Mesenchymal stem cell (in vitro differentiated cells and primary cell): Measurements from ENCODE around the gene PDHA2.
"Not testable (repeated sequence)": the region's sequence is repeated elsewhere in the genome, so short reads cannot be mapped to it uniquely, and the experiment has no call there.

Source experiments
- DNase-seq: peaks from one replicate; pipeline ENCODE4 v3.0.0-alpha.2; 2013
- H2AFZ ChIP-seq: one replicate; pipeline ENCODE4 v1.6.1; 2013; ENCODE audit warnings: low read depth, mild to moderate bottlenecking, control low read depth, inconsistent platforms, low read length, moderate library complexity
- H2AK5ac ChIP-seq: 2 replicates; pipeline ENCODE4 v1.6.1; 2013; ENCODE audit warnings: low read length, moderate library complexity, mild to moderate bottlenecking, inconsistent platforms; ENCODE audit not compliant: severe bottlenecking
- H2BK120ac ChIP-seq: one replicate; pipeline ENCODE4 v1.6.1; 2013; ENCODE audit warnings: low read depth, mild to moderate bottlenecking, inconsistent platforms, low read length, moderate library complexity
- H2BK12ac ChIP-seq, 2 experiments: one replicate each; pipeline ENCODE4 v1.6.1; 2013; ENCODE audit warnings: inconsistent platforms in 2 of 2, low read length in 2 of 2, mild to moderate bottlenecking in 2 of 2, moderate library complexity in 2 of 2, control low read depth in 1 of 2
- H2BK15ac ChIP-seq: one replicate; pipeline ENCODE4 v1.6.1; 2013; ENCODE audit warnings: mild to moderate bottlenecking, low read depth, inconsistent platforms; ENCODE audit not compliant: poor library complexity, severe bottlenecking
- H2BK5ac ChIP-seq: 2 replicates; pipeline ENCODE4 v1.6.1; 2013; ENCODE audit warnings: low read depth, mild to moderate bottlenecking, low read length, control low read depth, inconsistent platforms; ENCODE audit not compliant: poor library complexity, severe bottlenecking
- H3K14ac ChIP-seq, 2 experiments: one replicate each; pipeline ENCODE4 v1.6.1; 2013; ENCODE audit warnings: inconsistent platforms in 2 of 2, low read length in 2 of 2, control low read depth in 1 of 2, mild to moderate bottlenecking in 1 of 2, moderate library complexity in 1 of 2
- H3K18ac ChIP-seq, 2 experiments: one replicate each; pipeline ENCODE4 v1.6.1; 2013; ENCODE audit warnings: inconsistent platforms in 2 of 2, low read length in 2 of 2, control low read depth in 1 of 2, low read depth in 1 of 2, mild to moderate bottlenecking in 1 of 2
- H3K23ac ChIP-seq, 2 experiments: one replicate each; pipeline ENCODE4 v1.6.1; 2013; ENCODE audit warnings: inconsistent platforms in 2 of 2, low read length in 2 of 2, mild to moderate bottlenecking in 2 of 2, moderate library complexity in 2 of 2, control low read depth in 1 of 2
- H3K27ac ChIP-seq: 2 replicates; pipeline ENCODE4 v1.5.1; 2013; ENCODE audit warnings: mild to moderate bottlenecking, moderate library complexity, low read length, control low read depth, inconsistent platforms; ENCODE audit not compliant: poor library complexity, severe bottlenecking
- H3K27me3 ChIP-seq, 2 experiments: 2 replicates each; pipeline versions ENCODE4 v1.6.1 to v1.7.0; 2013; ENCODE audit warnings: low read length in 2 of 2, mild to moderate bottlenecking in 2 of 2, moderate library complexity in 2 of 2, control low read depth in 1 of 2, inconsistent platforms in 1 of 2; ENCODE audit not compliant: control insufficient read depth in 1 of 2, insufficient read depth in 1 of 2
- H3K36me3 ChIP-seq, 2 experiments: 2 replicates each; pipeline versions ENCODE4 v1.6.1 to v1.7.0; 2013; ENCODE audit warnings: low read length in 2 of 2, control low read depth in 1 of 2, inconsistent platforms in 1 of 2, low read depth in 1 of 2, mild to moderate bottlenecking in 1 of 2; ENCODE audit not compliant: insufficient read depth in 2 of 2, control insufficient read depth in 1 of 2
- H3K4ac ChIP-seq, 2 experiments: one replicate each; pipeline ENCODE4 v1.6.1; 2013; ENCODE audit warnings: inconsistent platforms in 2 of 2, low read length in 2 of 2, mild to moderate bottlenecking in 2 of 2, moderate library complexity in 2 of 2, control low read depth in 1 of 2, low read depth in 1 of 2
- H3K4me1 ChIP-seq: 2 replicates; pipeline ENCODE4 v1.6.1; 2013; ENCODE audit warnings: low read depth, low read length, control low read depth; ENCODE audit not compliant: control insufficient read depth, insufficient read depth
- H3K4me2 ChIP-seq: 2 replicates; pipeline ENCODE4 v1.6.1; 2013; ENCODE audit warnings: low read length, mild to moderate bottlenecking, inconsistent platforms; ENCODE audit not compliant: poor library complexity, severe bottlenecking
- H3K4me3 ChIP-seq, 2 experiments: 2 replicates each; pipeline versions ENCODE4 v1.5.1 to v1.7.0; 2013; ENCODE audit warnings: low read length in 2 of 2, mild to moderate bottlenecking in 2 of 2, control low read depth in 1 of 2, low read depth in 1 of 2; ENCODE audit not compliant: insufficient read depth in 1 of 2
- H3K79me1 ChIP-seq: replicated peaks from 2 replicates; pipeline ENCODE4 v1.6.1; 2013; ENCODE audit warnings: mild to moderate bottlenecking, control low read depth, low read length, inconsistent platforms; ENCODE audit not compliant: poor library complexity, severe bottlenecking
- H3K9ac ChIP-seq: 2 replicates; pipeline ENCODE4 v1.7.0; 2013; ENCODE audit warnings: mild to moderate bottlenecking, low read length, moderate library complexity
- H3K9me3 ChIP-seq: 2 replicates; pipeline ENCODE4 v1.7.0; 2013; ENCODE audit warnings: mild to moderate bottlenecking, low read length; ENCODE audit not compliant: control insufficient read depth
- H4K8ac ChIP-seq: one replicate; pipeline ENCODE4 v1.6.1; 2013; ENCODE audit warnings: inconsistent platforms, mild to moderate bottlenecking, low read length, moderate library complexity
- H4K91ac ChIP-seq: one replicate; pipeline ENCODE4 v1.6.1; 2013; ENCODE audit warnings: mild to moderate bottlenecking, low read length, inconsistent platforms
- WGBS: methylation state at CpG from one replicate; pipeline ENCODE4 v1.1.7; 2013; ENCODE audit warnings: mixed read lengths; 5-methylcytosine and 5-hydroxymethylcytosine counted together

The PDHA2 gene

GRCh38 chr4:95857761-95858160, 17.9 kb downstream of the PDHA2 start:
- Histone ChIP-seq H2BK5ac (no peak overlapping the region), H2AK5ac (no peak overlapping the region), H3K14ac (no peak overlapping the region), H3K4me3 (no peak overlapping the region), H4K91ac (no peak overlapping the region), H2BK12ac (no peak overlapping the region), H3K23ac (no peak overlapping the region), H3K36me3 (no peaks in the 10 kb centered on the region), H3K4me1 (no peaks in the 10 kb centered on the region), H3K27ac (no peak overlapping the region), H3K18ac (no peak overlapping the region), H2AFZ (no peak overlapping the region), H4K8ac (no peak overlapping the region), H2BK120ac (no peak overlapping the region), H3K4me2 (no peak overlapping the region), H3K9ac (no peak overlapping the region), H3K4ac (no peak overlapping the region), H2BK15ac (no peak overlapping the region), H3K79me1 (no peaks in the 10 kb centered on the region), H3K27me3 (no peaks in the 10 kb centered on the region), H3K9me3 (peaks cover 8% of the 10 kb centered on the region)
- no CpG with 5 or more reads among the region's 1 CpG for WGBS
- DNase-seq = no peak

- no peak overlapping the region for H2AFZ ChIP-seq
- H3K9ac ChIP-seq = no peak overlapping the region
- no peaks in the 10 kb centered on the region for H3K36me3 ChIP-seq
- no peak overlapping the region for H2BK120ac ChIP-seq
- H4K8ac ChIP-seq = no peak overlapping the region
- no peak overlapping the region for H3K14ac ChIP-seq
- no peak overlapping the region for H2BK15ac ChIP-seq
- H3K27me3 ChIP-seq = no peaks in the 10 kb centered on the region
- H3K4me3 ChIP-seq = no peak overlapping the region
- peak; percentile 26 for DNase-seq
- H3K27ac ChIP-seq = no peak overlapping the region
- no peak overlapping the region for H3K4ac ChIP-seq
- H2BK5ac ChIP-seq = no peak overlapping the region
- H3K4me2 ChIP-seq = no peak overlapping the region
- peaks cover 76% of the 10 kb centered on the region for H3K9me3 ChIP-seq
- no peaks in the 10 kb centered on the region for H3K79me1 ChIP-seq
- H4K91ac ChIP-seq = no peak overlapping the region
- no peaks in the 10 kb centered on the region for H3K4me1 ChIP-seq
- no peak overlapping the region for H2BK12ac ChIP-seq
- H2AK5ac ChIP-seq = no peak overlapping the region
- no peak overlapping the region for H3K18ac ChIP-seq
- H3K23ac ChIP-seq = no peak overlapping the region
These were observed 28.0 kb downstream of the PDHA2 start for GRCh38 chr4:95867919-95868318.

GRCh38 chr4:95869414-95869813, 29.5 kb downstream of the PDHA2 start:
- not testable (repeated sequence) for H2AFZ ChIP-seq, H3K4ac ChIP-seq, H2AK5ac ChIP-seq, H2BK120ac ChIP-seq, H3K4me2 ChIP-seq, H3K23ac ChIP-seq, H3K9ac ChIP-seq, H2BK12ac ChIP-seq, H3K4me3 ChIP-seq, H3K27ac ChIP-seq, DNase-seq, H4K91ac ChIP-seq, H3K79me1 ChIP-seq, H2BK15ac ChIP-seq, H3K27me3 ChIP-seq, H3K18ac ChIP-seq, H3K36me3 ChIP-seq, H2BK5ac ChIP-seq, H4K8ac ChIP-seq, H3K4me1 ChIP-seq, H3K14ac ChIP-seq
- WGBS = no CpG with 5 or more reads among the region's 1 CpG
- peaks cover 68% of the 10 kb centered on the region for H3K9me3 ChIP-seq

DNA sequence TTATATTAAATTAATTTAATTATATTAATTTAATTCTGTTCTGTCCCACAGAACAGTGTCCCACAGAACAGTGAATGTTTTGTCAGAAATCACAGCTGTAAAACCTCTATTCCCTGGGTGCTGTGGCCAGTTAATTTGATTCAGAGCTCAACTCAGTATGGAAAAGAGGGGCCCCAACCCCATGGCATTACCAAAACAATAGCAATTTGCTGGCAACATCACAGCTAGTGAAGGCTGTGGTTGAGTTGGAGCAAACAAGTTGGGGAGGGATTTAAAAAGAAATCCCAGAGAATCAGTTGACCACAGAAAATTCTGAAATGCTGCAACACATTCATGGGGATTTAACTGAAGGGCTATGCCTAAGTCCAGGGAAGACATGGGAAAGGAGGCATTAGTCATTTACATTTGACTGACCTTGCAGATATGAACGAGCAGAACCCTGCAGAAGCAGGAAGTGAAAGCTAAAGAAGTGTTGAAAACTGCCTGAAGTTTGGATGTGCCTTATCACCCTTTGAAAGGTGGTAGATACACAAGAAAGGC, 30.1 kb downstream of the PDHA2 start:
- Histone ChIP-seq H3K4ac (no peak overlapping the region), H3K18ac (no peak overlapping the region), H3K9me3 (peaks cover 68% of the 10 kb centered on the region), H2BK5ac (no peak overlapping the region), H2AFZ (no peak overlapping the region), H3K4me3 (no peak overlapping the region), H2BK120ac (no peak overlapping the region), H3K4me2 (no peak overlapping the region), H3K4me1 (no peaks in the 10 kb centered on the region), H2AK5ac (no peak overlapping the region), H3K14ac (no peak overlapping the region), H4K91ac (no peak overlapping the region), H3K79me1 (no peaks in the 10 kb centered on the region), H4K8ac (no peak overlapping the region), H2BK15ac (no peak overlapping the region), H3K36me3 (no peaks in the 10 kb centered on the region), H2BK12ac (no peak overlapping the region), H3K23ac (no peak overlapping the region), H3K27me3 (no peaks in the 10 kb centered on the region), H3K9ac (no peak overlapping the region), H3K27ac (no peak overlapping the region)
- no peak for DNase-seq
- 29% methylated on average over 1 of the region's 1 CpG for WGBS
